Measurements from ENCODE around the gene PWWP2B. TPM values are rescaled to one million over a fixed set of nuclear protein-coding genes. Genes with fewer than 3 reads are reported as not detected.

PWWP2B gene
- total RNA-seq, 1 donor from 2014 or later: 24.4 TPM

GRCh38 chr10:132444877-132445351 lies 47.9 kb downstream of the PWWP2B start:
- TF ChIP-seq, protein P1, sequence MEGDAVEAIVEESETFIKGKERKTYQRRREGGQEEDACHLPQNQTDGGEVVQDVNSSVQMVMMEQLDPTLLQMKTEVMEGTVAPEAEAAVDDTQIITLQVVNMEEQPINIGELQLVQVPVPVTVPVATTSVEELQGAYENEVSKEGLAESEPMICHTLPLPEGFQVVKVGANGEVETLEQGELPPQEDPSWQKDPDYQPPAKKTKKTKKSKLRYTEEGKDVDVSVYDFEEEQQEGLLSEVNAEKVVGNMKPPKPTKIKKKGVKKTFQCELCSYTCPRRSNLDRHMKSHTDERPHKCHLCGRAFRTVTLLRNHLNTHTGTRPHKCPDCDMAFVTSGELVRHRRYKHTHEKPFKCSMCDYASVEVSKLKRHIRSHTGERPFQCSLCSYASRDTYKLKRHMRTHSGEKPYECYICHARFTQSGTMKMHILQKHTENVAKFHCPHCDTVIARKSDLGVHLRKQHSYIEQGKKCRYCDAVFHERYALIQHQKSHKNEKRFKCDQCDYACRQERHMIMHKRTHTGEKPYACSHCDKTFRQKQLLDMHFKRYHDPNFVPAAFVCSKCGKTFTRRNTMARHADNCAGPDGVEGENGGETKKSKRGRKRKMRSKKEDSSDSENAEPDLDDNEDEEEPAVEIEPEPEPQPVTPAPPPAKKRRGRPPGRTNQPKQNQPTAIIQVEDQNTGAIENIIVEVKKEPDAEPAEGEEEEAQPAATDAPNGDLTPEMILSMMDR (IDR thresholded peaks at IDR 0.05): no peak
- DNase-seq (ENCODE audit: low spot score in 2 of 2): no peak
- H3K27ac ChIP-seq: no peak overlapping the region
- no peak overlapping the region for H3K4me3 ChIP-seq
- no peaks in the 10 kb centered on the region for H3K27me3 ChIP-seq
- no peaks in the 10 kb centered on the region for H3K36me3 ChIP-seq
- peaks cover 0 to 2% of the 10 kb centered on the region in 2 donors for H3K4me1 ChIP-seq
- intact Hi-C loops (cut with DNase I): no loop called here
- H3K9me3 ChIP-seq: no peaks in the 10 kb centered on the region

GRCh38 chr10:132445516-132446194 lies 48.7 kb downstream of the PWWP2B start:
- Histone ChIP-seq H3K36me3 (no peaks in the 10 kb centered on the region), H3K27me3 (no peaks in the 10 kb centered on the region), H3K4me1 (peaks cover 0 to 2% of the 10 kb centered on the region in 2 donors), H3K9me3 (no peaks in the 10 kb centered on the region), H3K4me3 (no peak overlapping the region), H3K27ac (no peak overlapping the region)
- no peak for DNase-seq (ENCODE audit: low spot score in 2 of 2)
- intact Hi-C loops (cut with DNase I): no loop called here
- TF ChIP-seq, protein P1 (IDR thresholded peaks at IDR 0.05): no peak

DNA sequence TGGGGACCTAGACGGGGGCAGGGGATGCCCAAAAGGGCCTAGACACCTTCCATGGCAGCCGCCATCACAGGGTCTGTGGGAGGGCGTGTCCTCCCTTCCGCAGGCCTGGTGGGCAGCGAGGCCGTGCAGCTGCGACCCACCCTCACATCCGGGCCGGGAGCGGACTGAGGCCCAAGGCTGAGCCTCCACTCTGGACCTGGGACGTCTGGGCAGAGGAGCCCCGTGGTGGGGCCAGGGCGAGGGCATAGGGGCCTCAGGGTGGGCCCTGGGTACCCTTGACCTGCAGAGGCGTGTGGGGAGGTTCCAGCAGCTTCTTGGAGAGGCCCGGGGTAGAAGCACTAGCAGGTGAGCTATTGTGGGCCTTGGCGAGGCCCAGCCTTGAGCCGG lies 49.2 kb downstream of the PWWP2B start:
- Histone ChIP-seq H3K4me1 (peaks cover 0 to 2% of the 10 kb centered on the region in 2 donors), H3K9me3 (no peaks in the 10 kb centered on the region), H3K27me3 (no peaks in the 10 kb centered on the region), H3K36me3 (no peaks in the 10 kb centered on the region), H3K4me3 (no peak overlapping the region), H3K27ac (no peak overlapping the region)
- intact Hi-C loops (cut with DNase I): no loop called here
- DNase-seq (ENCODE audit: low spot score in 2 of 2): no peak
- TF ChIP-seq, protein P1 (IDR thresholded peaks at IDR 0.05): no peak

DNA sequence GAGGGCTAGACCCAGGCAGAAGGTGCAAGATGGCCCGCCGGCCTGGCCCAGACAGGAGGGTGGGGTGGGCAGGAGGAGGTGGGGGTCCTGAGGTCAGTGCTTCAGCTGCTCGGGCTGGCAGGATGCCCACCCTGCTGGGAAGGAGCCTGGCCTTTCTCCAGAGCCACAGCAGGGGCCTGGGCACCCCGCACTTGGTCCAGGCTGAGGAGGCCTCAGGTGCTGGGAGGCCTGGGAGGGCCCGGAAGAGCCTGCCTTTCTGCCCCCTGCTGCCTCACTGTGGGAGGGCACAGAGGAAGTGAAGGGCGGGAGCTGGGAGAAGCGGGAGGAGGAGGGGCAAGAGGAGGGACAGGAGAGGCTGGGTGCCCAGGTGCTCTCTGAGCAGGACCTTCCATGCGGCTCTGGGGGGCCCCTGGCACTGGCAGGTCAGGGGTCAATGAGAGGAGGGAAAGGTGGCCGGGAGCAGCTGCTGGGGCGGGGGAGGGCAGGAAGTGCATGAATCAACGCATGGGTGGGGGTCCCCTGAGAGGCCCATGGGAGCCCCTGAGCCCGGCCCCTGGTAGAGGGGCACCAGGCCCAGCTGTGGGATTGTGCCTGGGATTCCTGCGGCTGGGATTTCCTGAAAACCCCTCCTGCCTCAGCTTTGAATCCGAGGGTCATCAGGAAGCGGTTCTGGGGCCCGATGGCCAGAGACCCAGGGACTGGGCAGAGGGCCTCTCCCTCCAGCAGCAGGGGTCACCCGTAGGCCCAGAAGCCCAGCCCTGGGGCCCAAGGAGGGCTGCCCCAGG lies 49.9 kb downstream of the PWWP2B start:
- intact Hi-C loops (cut with DNase I): no loop called here
- Histone ChIP-seq H3K36me3 (no peaks in the 10 kb centered on the region), H3K4me3 (no peak overlapping the region), H3K9me3 (no peaks in the 10 kb centered on the region), H3K27me3 (no peaks in the 10 kb centered on the region), H3K4me1 (peaks cover 0 to 2% of the 10 kb centered on the region in 2 donors), H3K27ac (no peak overlapping the region)
- TF ChIP-seq, protein P1 (IDR thresholded peaks at IDR 0.05): peak in 2 of 3 experiments; percentile 25 to 53
- DNase-seq (ENCODE audit: low spot score in 2 of 2): no peak

- intact Hi-C loops (cut with DNase I): no loop called here
- no peaks in the 10 kb centered on the region for H3K36me3 ChIP-seq
- H3K27me3 ChIP-seq: no peaks in the 10 kb centered on the region
- H3K4me3 ChIP-seq: no peak overlapping the region
- TF ChIP-seq, protein P1 (IDR thresholded peaks at IDR 0.05): no peak
- DNase-seq (ENCODE audit: low spot score in 2 of 2): no peak
- peaks cover 0 to 3% of the 10 kb centered on the region in 2 donors for H3K4me1 ChIP-seq
- H3K9me3 ChIP-seq: no peaks in the 10 kb centered on the region
- peak overlapping the region in 1 of 2 donors; percentile 45 for H3K27ac ChIP-seq
Measured at GRCh38 chr10:132447446-132448247, 50.6 kb downstream of the PWWP2B start.

Measured in ascending aorta (tissue), 2 donors.